HG03565 (cell line): ENCODE data around the gene ICOS.
A peak's percentile ranks its signal among the peaks of the same experiment; 100 is the strongest.
"Not testable (repeated sequence)": the region's sequence is repeated elsewhere in the genome, so short reads cannot be mapped to it uniquely, and the experiment has no call there.

ENCODE experiments used
- ATAC-seq: cut with Tn5 transposase; IDR thresholded peaks from one replicate; pipeline ENCODE4 v1.9.1; 2021; ENCODE audit warnings: mild to moderate bottlenecking, moderate library complexity; ENCODE audit not compliant: unreplicated experiment

The ICOS gene

GRCh38 chr2:203972066-203972465 is 35.5 kb downstream of the ICOS start:
- ATAC-seq, result no peak

- peak; percentile 55 for ATAC-seq
Measured at GRCh38 chr2:203973000-203973399, 36.4 kb downstream of the ICOS start.

GRCh38 chr2:203973676-203974075 is 37.1 kb downstream of the ICOS start:
- no peak for ATAC-seq

GRCh38 chr2:203975912-203976311 is 39.3 kb downstream of the ICOS start:
- ATAC-seq, result no peak

- ATAC-seq, result no peak
Measured at GRCh38 chr2:203982276-203982675, 45.7 kb downstream of the ICOS start.

GRCh38 chr2:203983064-203983715 is 46.6 kb downstream of the ICOS start:
- no peak for ATAC-seq

- not testable (repeated sequence) for ATAC-seq
Measured at GRCh38 chr2:203985978-203986377, 49.4 kb downstream of the ICOS start.

GRCh38 chr2:203987959-203988358 is 51.4 kb downstream of the ICOS start:
- no peak for ATAC-seq

GRCh38 chr2:203988500-203989260 is 52.1 kb downstream of the ICOS start:
- ATAC-seq, result no peak

GRCh38 chr2:203989521-203989920 is 53.0 kb downstream of the ICOS start:
- no peak for ATAC-seq

- ATAC-seq, result no peak
Measured at GRCh38 chr2:203992509-203992908, 55.9 kb downstream of the ICOS start.

- ATAC-seq, result no peak
Measured at GRCh38 chr2:203993011-203993410, 56.4 kb downstream of the ICOS start.

- no peak for ATAC-seq
Measured at GRCh38 chr2:203993560-203993959, 57.0 kb downstream of the ICOS start.

- no peak for ATAC-seq
Measured at GRCh38 chr2:203994735-203995134, 58.2 kb downstream of the ICOS start.

GRCh38 chr2:203996692-203997091 is 60.1 kb downstream of the ICOS start:
- ATAC-seq, result no peak

GRCh38 chr2:203997481-203997880 is 60.9 kb downstream of the ICOS start:
- peak; percentile 39 for ATAC-seq

GRCh38 chr2:203997980-203998809 is 61.6 kb downstream of the ICOS start:
- ATAC-seq, result no peak

GRCh38 chr2:203999835-204000234 is 63.3 kb downstream of the ICOS start:
- ATAC-seq, result no peak

- ATAC-seq, result no peak
Measured at GRCh38 chr2:204000446-204000845, 63.9 kb downstream of the ICOS start.

GRCh38 chr2:204003276-204003990 is 66.9 kb downstream of the ICOS start:
- no peak for ATAC-seq

- ATAC-seq, result no peak
Measured at GRCh38 chr2:204004912-204005311, 68.3 kb downstream of the ICOS start.
